A549 (cell line): Measurements from ENCODE around the gene NPM1. TPM values are rescaled to one million over a fixed set of nuclear protein-coding genes. Genes with fewer than 3 reads are reported as not detected.

ENCODE experiments used
- ATAC-seq, 2 experiments: fragments of 200-7000 bp in 1 of 2; fragments of >200 bp in 1 of 2; cut with Nextera tagmentation in 1 of 2; cut with Tn5 transposase in 1 of 2; 3 replicates each; pipeline versions ENCODE4 v1.8.0 to v1.9.1; 2018 to 2020; ENCODE audit warnings: mild to moderate bottlenecking in 1 of 2, moderate library complexity in 1 of 2
- CTCF ChIA-PET: fragments of 300-600 bp; sonication (Branson Sonifier 250); formaldehyde crosslinking; extraction: SDS; loops from one replicate; lab custom pipeline; 2021; ENCODE audit warnings: antibody characterized with exemption, inconsistent platforms; lab: Yijun Ruan, JAX
- POLR2A ChIA-PET: fragments of 350-600 bp; formaldehyde crosslinking; extraction: SDS; loops from one replicate; lab custom pipeline; 2021; ENCODE audit warnings: antibody characterized with exemption, inconsistent platforms; lab: Yijun Ruan, JAX
- DNase-seq, 2 experiments: peaks; one replicate each; pipeline versions ENCODE4 v3.0.0 to v3.0.0-alpha.2; 2011 to 2016; ENCODE audit warnings: low read depth in 1 of 2, low spot score in 1 of 2
- FAIRE-seq: peaks from 2 replicates; lab custom pipeline; 2011; peaks lifted over from hg19 to GRCh38; lab: Jason Lieb, UNC
- H3K27ac ChIP-seq, 2 experiments: fragments of >200 bp; sonication (Bioruptor Twin); formaldehyde crosslinking; 3 replicates each; pipeline ENCODE4 v1.5.1; 2016 to 2017
- H3K4me1 ChIP-seq: fragments of >200 bp; sonication (Bioruptor Twin); formaldehyde crosslinking; 3 replicates; pipeline ENCODE4 v1.6.1; 2016
- H3K4me2 ChIP-seq: fragments of >200 bp; sonication (Bioruptor Twin); formaldehyde crosslinking; 3 replicates; pipeline ENCODE4 v1.6.1; 2016
- H3K4me3 ChIP-seq: fragments of >200 bp; sonication (Bioruptor Twin); formaldehyde crosslinking; 3 replicates; pipeline ENCODE4 v1.5.1; 2016
- H3K9me3 ChIP-seq: fragments of >200 bp; sonication (Bioruptor Twin); formaldehyde crosslinking; 3 replicates; pipeline ENCODE4 v1.6.1; 2016
- BHLHE40 ChIP-seq: IDR thresholded peaks from 2 replicates; pipeline ENCODE4 v1.6.1; 2012; ENCODE audit warnings: low read depth, low read length, inconsistent platforms
- CBX2 ChIP-seq: fragments of 200-600 bp; sonication (generic); IDR thresholded peaks from 2 replicates; pipeline ENCODE4 v1.6.1; 2016; ENCODE audit warnings: low read depth, mild to moderate bottlenecking, borderline replicate concordance
- CBX8 ChIP-seq: fragments of 200-600 bp; sonication (generic); IDR thresholded peaks from 2 replicates; pipeline ENCODE4 v1.6.1; 2016
- CEBPB ChIP-seq, 2 experiments: fragments of >200 bp in 1 of 2; sonication (Bioruptor Twin) in 1 of 2; formaldehyde crosslinking in 1 of 2; IDR thresholded peaks; 2 replicates each; pipeline ENCODE4 v1.6.1; 2012 to 2016
- ESRRA ChIP-seq: fragments of 150-350 bp; IDR thresholded peaks from 2 replicates; pipeline ENCODE4 v1.6.1; 2014; ENCODE audit warnings: mild to moderate bottlenecking, low read length, borderline replicate concordance
- FOXS1 ChIP-seq: fragments of 250-450 bp; sonication (Bioruptor Pico); IDR thresholded peaks from 2 replicates; pipeline ENCODE4 v1.5.0; 2020; ENCODE audit warnings: mild to moderate bottlenecking, moderate library complexity
- GATA3 ChIP-seq: IDR thresholded peaks from 2 replicates; pipeline ENCODE4 v1.6.1; 2012; ENCODE audit warnings: borderline replicate concordance
- HMGXB4 ChIP-seq: fragments of 250-450 bp; sonication (Bioruptor Pico); IDR thresholded peaks from 2 replicates; pipeline ENCODE4 v1.5.0; 2021; ENCODE audit warnings: mild to moderate bottlenecking, moderate library complexity, borderline replicate concordance
- JUN ChIP-seq, 2 experiments: fragments of >200 bp; sonication (Bioruptor Twin); formaldehyde crosslinking; IDR thresholded peaks; 2 replicates in 1 of 2; 3 replicates in 1 of 2; pipeline ENCODE4 v1.6.1; 2016 to 2017
- MAZ ChIP-seq: fragments of 150-350 bp; IDR thresholded peaks from 2 replicates; pipeline ENCODE4 v1.6.1; 2014; ENCODE audit warnings: antibody characterized with exemption, low read depth, low read length, borderline replicate concordance
- NFE2L2 ChIP-seq: fragments of 150-350 bp; conservative IDR thresholded peaks from 2 replicates; pipeline ENCODE4 v1.6.1; 2014; ENCODE audit warnings: low read length
- PBX3 ChIP-seq: IDR thresholded peaks from 2 replicates; pipeline ENCODE4 v1.6.1; 2012
- PHF8 ChIP-seq: fragments of 200-600 bp; sonication (generic); IDR thresholded peaks from 2 replicates; pipeline ENCODE4 v1.6.1; 2016; ENCODE audit warnings: low read depth, mild to moderate bottlenecking, antibody characterized with exemption, moderate library complexity, borderline replicate concordance
- RAD21 ChIP-seq, 2 experiments: fragments of >200 bp in 1 of 2; sonication (Bioruptor Twin) in 1 of 2; formaldehyde crosslinking in 1 of 2; IDR thresholded peaks in 1 of 2; conservative IDR thresholded peaks in 1 of 2; 2 replicates in 1 of 2; 3 replicates in 1 of 2; pipeline ENCODE4 v1.6.1; 2012 to 2018; ENCODE audit warnings: inconsistent platforms in 1 of 2
- SREBF2 ChIP-seq: fragments of 450-650 bp; IDR thresholded peaks from 2 replicates; pipeline ENCODE4 v1.6.1; 2014; ENCODE audit warnings: mild to moderate bottlenecking, moderate library complexity
- TFCP2L1 ChIP-seq: fragments of 250-450 bp; sonication (Bioruptor Pico); IDR thresholded peaks from 2 replicates; pipeline ENCODE4 v1.5.0; 2021; ENCODE audit warnings: mild to moderate bottlenecking
- TP53 ChIP-seq: fragments of 250-450 bp; sonication (Bioruptor Pico); IDR thresholded peaks from 2 replicates; pipeline ENCODE4 v1.5.0; 2021; ENCODE audit warnings: mild to moderate bottlenecking, moderate library complexity
- WGBS: methylation state at CpG from one replicate; pipeline ENCODE4 v1.1.6; 2017; ENCODE audit errors: missing lambda C conversion rate; 5-methylcytosine and 5-hydroxymethylcytosine counted together
- polyA plus RNA-seq, 4 experiments: library from polyadenylated mRNA; depleted of rRNA in 3 of 4; stranded (reverse); fragments of >200 nt; fragmentation: RNase III in 1 of 4; extraction: RNeasy Plus Mini Kit Qiagen cat#74134 plus additional on column Dnase treatment in 1 of 4; gene quantifications; 2 replicates in 3 of 4; 3 replicates in 1 of 4; pipeline ENCODE4 v1.2.3, GENCODE V29; 2011 to 2017
- TF ChIP-seq, protein P1 (sequence below): fragments of >200 bp; sonication (Bioruptor Twin); formaldehyde crosslinking; IDR thresholded peaks from 3 replicates; pipeline ENCODE4 v1.6.1; 2016
- TF ChIP-seq, protein P2 (sequence below): fragments of >200 bp; sonication (Bioruptor Twin); formaldehyde crosslinking; IDR thresholded peaks from 3 replicates; pipeline ENCODE4 v1.5.1; 2016

Gene NPM1
- polyA plus RNA-seq, 2 of the 4 experiments (the other 2 are of a cell fraction): 3,380 to 5,196 TPM

GRCh38 chr5:171425596-171426244 is 38.1 kb downstream of the NPM1 start:
- no peak overlapping the region for H3K4me3 ChIP-seq
- CTCF ChIA-PET: interaction anchor here (0.7 kb wide), 1 partner anchor 164 kb away, joined by 3 read pairs; no protein-coding TSS in a partner anchor
- no peak overlapping the region for H3K4me2 ChIP-seq
- no peak overlapping the region for H3K27ac ChIP-seq
- no peaks in the 10 kb centered on the region for H3K4me1 ChIP-seq
- no peaks in the 10 kb centered on the region for H3K9me3 ChIP-seq
- no peak for TF ChIP-seq JUN (IDR thresholded peaks at IDR 0.05)
- TF ChIP-seq BHLHE40: no peak
- no peak for TF ChIP-seq MAZ
- TF ChIP-seq CEBPB (IDR thresholded peaks at IDR 0.05): no peak
- TF ChIP-seq TP53: no peak
- TF ChIP-seq TFCP2L1: no peak
- no peak for TF ChIP-seq HMGXB4 (CRISPR knock-in tag)
- no peak for TF ChIP-seq NFE2L2
- TF ChIP-seq CBX8: no peak
- TF ChIP-seq SREBF2: no peak
- TF ChIP-seq FOXS1: no peak
- TF ChIP-seq CBX2: no peak
- no peak for TF ChIP-seq GATA3
- no peak for TF ChIP-seq RAD21 (conservative IDR thresholded peaks at IDR 0.05 in 1 of 2, IDR thresholded peaks at IDR 0.05 in 1 of 2)
- TF ChIP-seq PBX3: no peak
- TF ChIP-seq PHF8: no peak
- TF ChIP-seq, protein P1, sequence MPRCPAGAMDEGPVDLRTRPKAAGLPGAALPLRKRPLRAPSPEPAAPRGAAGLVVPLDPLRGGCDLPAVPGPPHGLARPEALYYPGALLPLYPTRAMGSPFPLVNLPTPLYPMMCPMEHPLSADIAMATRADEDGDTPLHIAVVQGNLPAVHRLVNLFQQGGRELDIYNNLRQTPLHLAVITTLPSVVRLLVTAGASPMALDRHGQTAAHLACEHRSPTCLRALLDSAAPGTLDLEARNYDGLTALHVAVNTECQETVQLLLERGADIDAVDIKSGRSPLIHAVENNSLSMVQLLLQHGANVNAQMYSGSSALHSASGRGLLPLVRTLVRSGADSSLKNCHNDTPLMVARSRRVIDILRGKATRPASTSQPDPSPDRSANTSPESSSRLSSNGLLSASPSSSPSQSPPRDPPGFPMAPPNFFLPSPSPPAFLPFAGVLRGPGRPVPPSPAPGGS: no peak
- TF ChIP-seq, protein P2, sequence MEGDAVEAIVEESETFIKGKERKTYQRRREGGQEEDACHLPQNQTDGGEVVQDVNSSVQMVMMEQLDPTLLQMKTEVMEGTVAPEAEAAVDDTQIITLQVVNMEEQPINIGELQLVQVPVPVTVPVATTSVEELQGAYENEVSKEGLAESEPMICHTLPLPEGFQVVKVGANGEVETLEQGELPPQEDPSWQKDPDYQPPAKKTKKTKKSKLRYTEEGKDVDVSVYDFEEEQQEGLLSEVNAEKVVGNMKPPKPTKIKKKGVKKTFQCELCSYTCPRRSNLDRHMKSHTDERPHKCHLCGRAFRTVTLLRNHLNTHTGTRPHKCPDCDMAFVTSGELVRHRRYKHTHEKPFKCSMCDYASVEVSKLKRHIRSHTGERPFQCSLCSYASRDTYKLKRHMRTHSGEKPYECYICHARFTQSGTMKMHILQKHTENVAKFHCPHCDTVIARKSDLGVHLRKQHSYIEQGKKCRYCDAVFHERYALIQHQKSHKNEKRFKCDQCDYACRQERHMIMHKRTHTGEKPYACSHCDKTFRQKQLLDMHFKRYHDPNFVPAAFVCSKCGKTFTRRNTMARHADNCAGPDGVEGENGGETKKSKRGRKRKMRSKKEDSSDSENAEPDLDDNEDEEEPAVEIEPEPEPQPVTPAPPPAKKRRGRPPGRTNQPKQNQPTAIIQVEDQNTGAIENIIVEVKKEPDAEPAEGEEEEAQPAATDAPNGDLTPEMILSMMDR: no peak
- no peak for TF ChIP-seq ESRRA
- POLR2A ChIA-PET: interaction anchor here (0.7 kb wide), 1 partner anchor 96 kb away, joined by 6 read pairs; no protein-coding TSS in a partner anchor
- DNase-seq: no peak
- WGBS: 89% methylated on average over 14 of the region's 14 CpGs
- no peak for ATAC-seq
- FAIRE-seq: no peak

- DNase-seq (no peak), FAIRE-seq (no peak), ATAC-seq (no peak)
- Histone ChIP-seq H3K4me1 (no peaks in the 10 kb centered on the region), H3K4me2 (no peak overlapping the region), H3K4me3 (no peak overlapping the region), H3K9me3 (no peaks in the 10 kb centered on the region), H3K27ac (no peak overlapping the region)
- 84% methylated on average over 4 of the region's 4 CpGs for WGBS
- ChIA-PET POLR2A (no interaction called here), CTCF (interaction anchor here (0.7 kb wide), 1 partner anchor 164 kb away, joined by 3 read pairs; no protein-coding TSS in a partner anchor)
- no peak for TF ChIP-seq CBX2
These were observed 38.6 kb downstream of the NPM1 start for GRCh38 chr5:171426266-171426665.
